Neutrophil (primary cell): ENCODE data around the gene GNG7.
A peak's percentile ranks its signal among the peaks of the same experiment; 100 is the strongest.
"Not testable (repeated sequence)": the region's sequence is repeated elsewhere in the genome, so short reads cannot be mapped to it uniquely, and the experiment has no call there.

Experiments used
- H3K27ac ChIP-seq: fragments of 200-600 bp; sonication (generic); 2 replicates; pipeline ENCODE4 v1.5.1; 2016; ENCODE audit warnings: mild to moderate bottlenecking, moderate library complexity
- H3K27me3 ChIP-seq: fragments of 200-600 bp; sonication (generic); 2 replicates; pipeline ENCODE4 v1.6.0; 2016; ENCODE audit warnings: mild to moderate bottlenecking
- H3K36me3 ChIP-seq: fragments of 200-600 bp; sonication (generic); 2 replicates; pipeline ENCODE4 v1.5.1; 2017
- H3K4me1 ChIP-seq, 2 experiments: fragments of 200-600 bp in 1 of 2; sonication (generic) in 1 of 2; 1 replicate in 1 of 2; 2 replicates in 1 of 2; pipeline versions ENCODE4 v1.5.1 to v1.6.1; 2013 to 2016; ENCODE audit warnings: low read depth in 1 of 2, low read length in 1 of 2, mild to moderate bottlenecking in 1 of 2, moderate library complexity in 1 of 2; ENCODE audit not compliant: control insufficient read depth in 1 of 2, insufficient read depth in 1 of 2
- H3K4me3 ChIP-seq, 2 experiments: fragments of 200-600 bp in 1 of 2; sonication (generic) in 1 of 2; 1 replicate in 1 of 2; 2 replicates in 1 of 2; pipeline ENCODE4 v1.5.1; 2013 to 2016; ENCODE audit warnings: low read depth in 1 of 2, low read length in 1 of 2, mild to moderate bottlenecking in 1 of 2, moderate library complexity in 1 of 2
- H3K9me3 ChIP-seq: fragments of 200-600 bp; sonication (generic); 2 replicates; pipeline ENCODE4 v1.5.1; 2016
- TF ChIP-seq, protein P1 (sequence below): fragments of 200-600 bp; sonication (generic); IDR thresholded peaks from 2 replicates; pipeline ENCODE4 v1.5.1; 2016; ENCODE audit warnings: antibody characterized with exemption

GNG7 gene

DNA sequence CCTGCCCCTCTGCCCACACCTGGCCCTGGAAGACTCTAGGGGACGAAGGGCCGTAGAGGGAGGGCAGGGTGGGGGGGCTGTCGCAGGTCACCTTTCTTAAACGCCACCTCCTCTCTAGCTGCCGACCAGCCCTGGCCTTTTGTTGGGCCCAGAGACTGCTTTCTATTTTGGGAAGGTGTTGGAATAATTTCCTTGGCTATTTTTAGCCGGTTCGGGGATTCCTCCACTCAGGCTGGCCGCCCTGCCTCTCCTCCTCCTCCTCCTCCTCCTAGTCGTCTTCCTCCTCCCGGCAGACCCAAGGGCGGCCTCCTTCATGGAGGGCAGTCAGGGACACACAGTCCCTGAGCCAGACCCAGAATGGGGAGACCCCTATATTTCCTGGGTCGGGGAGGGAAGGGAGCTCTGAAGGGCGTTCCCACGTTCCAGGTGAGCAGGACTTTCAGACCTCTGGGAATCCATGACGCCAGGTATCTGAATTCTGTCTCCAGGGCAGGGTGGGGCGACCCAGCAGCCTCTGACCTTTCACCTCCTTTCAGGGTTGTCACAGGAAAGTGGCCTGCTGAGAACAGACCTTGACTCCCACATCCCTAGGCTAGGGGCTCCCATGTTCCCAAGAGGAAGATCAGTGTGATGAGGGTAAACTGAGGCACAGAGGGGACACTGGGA lies 206.7 kb downstream of the GNG7 start:
- no peak overlapping the region for H3K27ac ChIP-seq
- H3K36me3 ChIP-seq = no peaks in the 10 kb centered on the region
- no peaks in the 10 kb centered on the region for H3K9me3 ChIP-seq
- TF ChIP-seq, protein P1, sequence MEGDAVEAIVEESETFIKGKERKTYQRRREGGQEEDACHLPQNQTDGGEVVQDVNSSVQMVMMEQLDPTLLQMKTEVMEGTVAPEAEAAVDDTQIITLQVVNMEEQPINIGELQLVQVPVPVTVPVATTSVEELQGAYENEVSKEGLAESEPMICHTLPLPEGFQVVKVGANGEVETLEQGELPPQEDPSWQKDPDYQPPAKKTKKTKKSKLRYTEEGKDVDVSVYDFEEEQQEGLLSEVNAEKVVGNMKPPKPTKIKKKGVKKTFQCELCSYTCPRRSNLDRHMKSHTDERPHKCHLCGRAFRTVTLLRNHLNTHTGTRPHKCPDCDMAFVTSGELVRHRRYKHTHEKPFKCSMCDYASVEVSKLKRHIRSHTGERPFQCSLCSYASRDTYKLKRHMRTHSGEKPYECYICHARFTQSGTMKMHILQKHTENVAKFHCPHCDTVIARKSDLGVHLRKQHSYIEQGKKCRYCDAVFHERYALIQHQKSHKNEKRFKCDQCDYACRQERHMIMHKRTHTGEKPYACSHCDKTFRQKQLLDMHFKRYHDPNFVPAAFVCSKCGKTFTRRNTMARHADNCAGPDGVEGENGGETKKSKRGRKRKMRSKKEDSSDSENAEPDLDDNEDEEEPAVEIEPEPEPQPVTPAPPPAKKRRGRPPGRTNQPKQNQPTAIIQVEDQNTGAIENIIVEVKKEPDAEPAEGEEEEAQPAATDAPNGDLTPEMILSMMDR = no peak
- peaks cover 50% of the 10 kb centered on the region for H3K27me3 ChIP-seq
- peaks cover 15 to 19% of the 10 kb centered on the region in 2 experiments for H3K4me1 ChIP-seq
- peak overlapping the region in 1 of 2 experiments; percentile 71 for H3K4me3 ChIP-seq

DNA sequence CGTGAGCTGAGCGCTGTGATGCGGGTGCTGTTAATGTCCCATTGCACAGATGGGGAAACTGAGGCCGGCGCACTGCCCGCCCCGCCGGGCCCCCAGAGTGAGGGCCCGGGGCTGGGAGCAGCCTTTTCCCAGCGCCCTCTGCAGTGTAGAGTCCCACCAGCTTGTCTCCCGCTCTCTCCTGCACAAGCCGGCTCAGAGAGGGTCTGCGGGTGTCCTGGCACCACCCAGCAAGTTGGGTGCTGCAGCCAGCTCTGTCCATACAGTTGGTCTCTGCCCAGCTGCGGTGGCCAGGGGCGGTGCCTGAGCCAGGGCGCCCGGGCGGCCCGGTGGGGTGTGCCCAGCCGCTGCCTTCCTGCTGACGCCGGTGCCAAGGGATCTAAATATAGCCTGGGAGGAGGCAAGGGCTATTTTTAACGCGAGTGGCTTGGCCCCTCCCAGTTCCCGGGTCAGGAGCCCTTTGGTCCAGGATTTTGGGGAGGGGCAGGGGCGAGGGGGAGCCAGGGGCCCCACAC lies 207.3 kb downstream of the GNG7 start:
- no peaks in the 10 kb centered on the region for H3K9me3 ChIP-seq
- H3K4me3 ChIP-seq = peak overlapping the region; percentile 71 to 76
- TF ChIP-seq, protein P1 = no peak
- no peaks in the 10 kb centered on the region for H3K36me3 ChIP-seq
- H3K27ac ChIP-seq = peak overlapping the region; percentile 9
- peaks cover 15 to 19% of the 10 kb centered on the region in 2 experiments for H3K4me1 ChIP-seq
- H3K27me3 ChIP-seq = peaks cover 56% of the 10 kb centered on the region

DNA sequence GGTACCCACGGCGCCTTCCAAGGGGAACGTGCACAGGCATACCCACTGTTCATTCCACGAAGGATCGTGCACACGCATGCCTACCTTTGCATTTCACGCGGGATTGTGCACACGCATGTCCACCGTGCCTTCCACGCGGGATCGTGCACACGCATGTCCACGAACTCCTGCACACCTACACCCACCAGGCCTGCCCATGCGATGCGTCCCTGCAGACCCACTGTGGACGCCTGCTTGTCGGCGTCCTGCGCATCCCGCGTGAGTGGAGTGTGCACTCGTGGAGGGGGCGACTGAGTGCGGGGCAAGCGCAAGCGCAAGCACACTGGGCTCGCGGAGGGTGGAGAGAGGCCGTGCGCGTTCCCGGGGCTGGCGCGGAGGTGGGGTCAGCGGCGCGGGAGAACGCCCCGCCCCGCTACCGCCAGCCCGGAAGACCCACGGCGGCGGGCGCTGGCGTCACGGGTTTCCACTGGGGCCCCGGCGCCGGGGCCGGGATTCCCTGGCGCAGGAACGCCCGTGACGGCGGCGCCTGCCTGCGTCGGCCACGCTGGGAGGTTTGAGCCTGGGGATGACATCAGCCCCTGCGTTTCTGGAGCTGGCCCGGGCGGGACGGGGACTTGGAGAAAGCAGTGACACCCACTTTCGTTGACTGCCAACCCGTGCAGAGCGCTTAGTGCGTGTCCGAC lies 207.9 kb downstream of the GNG7 start:
- Histone ChIP-seq H3K9me3 (no peaks in the 10 kb centered on the region), H3K4me1 (peaks cover 17 to 22% of the 10 kb centered on the region in 2 experiments), H3K27me3 (peaks cover 62% of the 10 kb centered on the region), H3K4me3 (peak overlapping the region; percentile 71 to 76), H3K27ac (peak overlapping the region; percentile 9), H3K36me3 (no peaks in the 10 kb centered on the region)
- TF ChIP-seq, protein P1 = peak; percentile 8

DNA sequence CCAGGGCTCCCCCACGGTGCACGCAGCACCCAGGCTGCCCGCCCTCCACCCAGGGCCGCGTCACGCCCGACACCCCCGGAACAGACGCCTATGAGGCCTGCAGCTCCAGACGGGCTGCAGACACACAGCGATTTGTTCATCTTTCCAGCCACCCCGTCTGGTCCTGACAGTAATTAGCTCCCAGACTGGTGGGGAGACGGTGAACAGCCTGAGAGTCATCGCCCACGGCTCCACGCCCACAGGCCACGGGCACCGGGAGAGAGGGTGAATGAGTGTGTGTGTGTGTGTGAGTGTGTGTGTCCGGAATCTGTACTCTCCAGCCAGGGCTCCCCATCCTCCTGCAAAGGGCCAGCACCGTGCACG lies 208.4 kb downstream of the GNG7 start:
- H3K4me1 ChIP-seq = peaks cover 22% of the 10 kb centered on the region in 2 experiments
- peak overlapping the region; percentile 71 to 76 for H3K4me3 ChIP-seq
- H3K36me3 ChIP-seq = no peaks in the 10 kb centered on the region
- H3K27me3 ChIP-seq = peaks cover 68% of the 10 kb centered on the region
- H3K27ac ChIP-seq = no peak overlapping the region
- no peaks in the 10 kb centered on the region for H3K9me3 ChIP-seq
- TF ChIP-seq, protein P1 = no peak

DNA sequence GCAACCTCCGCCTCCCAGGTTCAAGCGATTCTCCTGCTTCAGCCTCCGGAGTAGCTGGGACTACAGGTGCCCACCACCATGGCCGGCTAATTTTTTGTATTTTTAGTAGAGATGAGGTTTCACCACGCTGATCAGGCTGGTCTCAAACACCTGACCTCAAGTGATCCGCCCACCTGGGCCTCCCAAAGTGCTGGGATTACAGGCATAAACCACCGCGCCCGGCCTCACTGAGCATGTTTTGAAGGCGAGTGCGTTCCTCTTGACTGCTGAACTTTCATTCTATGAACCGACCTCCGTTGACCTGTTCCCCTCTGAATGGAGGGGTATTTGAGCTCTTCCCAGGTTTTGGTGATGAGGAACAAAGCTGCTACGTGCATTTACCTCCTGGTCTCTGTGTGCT lies 209.0 kb downstream of the GNG7 start:
- H3K27ac ChIP-seq, H3K4me3 ChIP-seq: not testable (repeated sequence)

DNA sequence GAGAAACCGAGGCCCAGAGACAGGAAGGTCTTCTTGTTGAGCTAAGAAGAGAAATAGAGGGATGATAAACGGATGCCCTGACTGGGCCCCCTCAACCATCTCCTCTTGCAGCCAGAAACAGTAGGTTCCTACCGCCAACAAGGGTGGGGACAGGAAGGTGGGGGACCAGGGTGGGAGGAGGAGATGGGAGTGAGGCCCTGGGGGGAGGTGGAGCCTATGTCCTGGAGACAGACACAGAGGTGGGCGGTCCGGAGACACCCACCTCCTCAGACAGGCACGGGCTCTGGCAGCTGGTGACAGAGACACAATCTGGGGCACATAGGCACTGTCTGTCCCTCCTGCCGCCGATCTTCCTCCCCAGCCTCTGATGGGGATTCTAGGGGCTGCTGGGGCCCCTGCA lies 209.6 kb downstream of the GNG7 start:
- Histone ChIP-seq H3K4me1 (peaks cover 27 to 32% of the 10 kb centered on the region in 2 experiments), H3K9me3 (no peaks in the 10 kb centered on the region), H3K27ac (no peak overlapping the region), H3K27me3 (peaks cover 80% of the 10 kb centered on the region), H3K36me3 (no peaks in the 10 kb centered on the region), H3K4me3 (no peak overlapping the region)
- TF ChIP-seq, protein P1 = no peak

More for the DNA sequence above, 209.0 kb downstream of the GNG7 start:
- H3K36me3 ChIP-seq, H3K9me3 ChIP-seq: not testable (repeated sequence)
- H3K4me1 ChIP-seq = peaks cover 24 to 28% of the 10 kb centered on the region in 2 experiments
- peaks cover 74% of the 10 kb centered on the region for H3K27me3 ChIP-seq
